ENCODE measurements around the gene SLC2A11. TPM values are rescaled to one million over a fixed set of nuclear protein-coding genes. Genes with fewer than 3 reads are reported as not detected.

Gene SLC2A11
- total and polyA plus RNA-seq, 2 donors (not counting 1 experiment from before 2014, with no cell fraction given) = 3.9 to 14.9 TPM

DNA sequence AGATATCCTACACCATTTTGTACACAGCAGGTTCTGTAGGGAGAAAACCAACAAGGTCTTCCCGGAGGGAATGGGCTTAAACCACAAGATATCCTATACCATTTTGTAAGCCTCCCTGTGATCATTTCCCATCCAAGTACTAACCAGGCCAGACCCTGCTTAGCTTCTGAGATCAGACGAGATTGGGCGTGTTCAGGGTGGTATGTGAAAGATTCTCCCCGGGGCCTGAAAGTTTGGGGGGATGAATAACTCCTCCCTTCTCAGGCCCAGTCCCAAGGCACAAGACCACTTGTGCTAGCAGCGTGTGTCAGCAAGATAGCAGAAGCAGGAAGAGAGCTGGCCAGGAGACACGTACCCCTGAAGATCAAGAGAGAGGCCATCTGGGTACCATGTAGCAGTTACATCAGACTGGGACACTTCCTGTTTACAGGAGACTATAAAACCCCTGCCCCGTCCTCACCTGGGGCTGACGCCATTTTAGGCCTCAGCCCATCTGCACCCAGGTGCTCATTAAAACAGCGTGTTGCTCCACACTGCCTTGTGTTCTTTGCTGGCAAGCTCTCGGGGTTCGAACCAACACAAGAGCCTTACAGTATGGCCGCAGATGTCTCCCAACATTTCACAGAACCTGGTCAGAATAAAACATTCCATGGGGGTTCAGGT is 53.8 kb downstream of the SLC2A11 start:
- Histone ChIP-seq H3K27me3 (ENCODE audit: control insufficient read depth, insufficient read depth, low read length) (no peaks in the 10 kb centered on the region), H2AFZ (ENCODE audit: low read length) (no peak overlapping the region), H3K27ac (ENCODE audit: insufficient read depth, low read length) (no peak overlapping the region), H3K4me2 (ENCODE audit: extremely low read depth, insufficient read depth, low read length) (no peak overlapping the region), H3K79me2 (ENCODE audit: control insufficient read depth, insufficient read depth, low read length) (no peaks in the 10 kb centered on the region), H4K20me1 (ENCODE audit: control insufficient read depth, extremely low read depth, insufficient read depth, low read length) (no peaks in the 10 kb centered on the region), H3K9ac (ENCODE audit: insufficient read depth, low read length) (no peak overlapping the region), H3K36me3 (ENCODE audit: control insufficient read depth, insufficient read depth, low read length) (no peaks in the 10 kb centered on the region), H3K4me1 (ENCODE audit: control insufficient read depth, extremely low read depth, insufficient read depth, low read length) (peaks cover 3% of the 10 kb centered on the region), H3K4me3 (replicated peaks in 1 of 4; ENCODE audit: control extremely low read depth in 1 of 4, insufficient read depth in 1 of 4, low read depth in 3 of 4, low read length in 4 of 4) (no peak overlapping the region), H3K9me3 (ENCODE audit: control insufficient read depth, insufficient read depth, low read depth, low read length) (no peaks in the 10 kb centered on the region)
- no peak for TF ChIP-seq EZH2 (IDR thresholded peaks at IDR 0.05; ENCODE audit: low read length, missing control alignments)
- TF ChIP-seq, protein P1, sequence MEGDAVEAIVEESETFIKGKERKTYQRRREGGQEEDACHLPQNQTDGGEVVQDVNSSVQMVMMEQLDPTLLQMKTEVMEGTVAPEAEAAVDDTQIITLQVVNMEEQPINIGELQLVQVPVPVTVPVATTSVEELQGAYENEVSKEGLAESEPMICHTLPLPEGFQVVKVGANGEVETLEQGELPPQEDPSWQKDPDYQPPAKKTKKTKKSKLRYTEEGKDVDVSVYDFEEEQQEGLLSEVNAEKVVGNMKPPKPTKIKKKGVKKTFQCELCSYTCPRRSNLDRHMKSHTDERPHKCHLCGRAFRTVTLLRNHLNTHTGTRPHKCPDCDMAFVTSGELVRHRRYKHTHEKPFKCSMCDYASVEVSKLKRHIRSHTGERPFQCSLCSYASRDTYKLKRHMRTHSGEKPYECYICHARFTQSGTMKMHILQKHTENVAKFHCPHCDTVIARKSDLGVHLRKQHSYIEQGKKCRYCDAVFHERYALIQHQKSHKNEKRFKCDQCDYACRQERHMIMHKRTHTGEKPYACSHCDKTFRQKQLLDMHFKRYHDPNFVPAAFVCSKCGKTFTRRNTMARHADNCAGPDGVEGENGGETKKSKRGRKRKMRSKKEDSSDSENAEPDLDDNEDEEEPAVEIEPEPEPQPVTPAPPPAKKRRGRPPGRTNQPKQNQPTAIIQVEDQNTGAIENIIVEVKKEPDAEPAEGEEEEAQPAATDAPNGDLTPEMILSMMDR (conservative IDR thresholded peaks at IDR 0.05 in 1 of 2, IDR thresholded peaks at IDR 0.05 in 1 of 2; ENCODE audit: low read depth in 1 of 2, low read length in 2 of 2) = no peak
- DNase-seq (ENCODE audit: low read depth in 2 of 2) = no peak

DNA sequence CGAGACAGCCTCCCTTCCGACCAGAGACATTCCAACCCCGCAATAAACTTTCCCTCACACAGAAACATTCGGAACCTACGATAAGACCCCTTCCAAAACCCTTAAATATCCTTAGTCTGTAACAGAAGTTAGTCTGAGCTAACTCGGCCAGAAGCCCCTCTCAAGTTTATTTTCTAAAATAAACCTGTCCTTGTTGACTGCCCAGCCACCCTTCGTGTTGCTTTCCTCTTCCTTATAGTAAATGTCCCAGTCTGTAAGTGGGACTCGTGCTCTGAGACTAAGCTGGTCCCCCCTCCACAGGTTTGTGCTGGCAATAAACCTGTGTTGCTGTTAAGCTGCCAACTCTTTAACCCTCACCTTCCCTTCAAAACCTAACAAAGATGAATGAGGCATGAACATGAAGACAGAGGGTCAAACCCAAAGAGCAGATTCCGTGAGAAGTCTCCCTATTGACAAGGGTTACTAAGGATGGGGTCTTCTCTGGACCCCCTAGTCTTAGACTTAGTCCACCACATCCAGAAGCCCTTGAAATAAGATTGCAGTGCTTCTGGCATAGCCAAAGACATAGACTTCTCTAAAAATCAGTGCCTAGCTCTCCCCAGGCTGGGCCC is 54.7 kb downstream of the SLC2A11 start:
- no peak overlapping the region for H3K9ac ChIP-seq (ENCODE audit: insufficient read depth, low read length)
- peaks cover 3% of the 10 kb centered on the region for H3K4me1 ChIP-seq (ENCODE audit: control insufficient read depth, extremely low read depth, insufficient read depth, low read length)
- no peak overlapping the region for H3K4me3 ChIP-seq (replicated peaks in 1 of 4; ENCODE audit: control extremely low read depth in 1 of 4, insufficient read depth in 1 of 4, low read depth in 3 of 4, low read length in 4 of 4)
- no peaks in the 10 kb centered on the region for H3K27me3 ChIP-seq (ENCODE audit: control insufficient read depth, insufficient read depth, low read length)
- TF ChIP-seq, protein P1 (conservative IDR thresholded peaks at IDR 0.05 in 1 of 2, IDR thresholded peaks at IDR 0.05 in 1 of 2; ENCODE audit: low read depth in 1 of 2, low read length in 2 of 2) = no peak
- TF ChIP-seq EZH2 (IDR thresholded peaks at IDR 0.05; ENCODE audit: low read length, missing control alignments) = no peak
- no peaks in the 10 kb centered on the region for H3K9me3 ChIP-seq (ENCODE audit: control insufficient read depth, insufficient read depth, low read depth, low read length)
- H3K4me2 ChIP-seq (ENCODE audit: extremely low read depth, insufficient read depth, low read length) = no peak overlapping the region
- H3K27ac ChIP-seq (ENCODE audit: insufficient read depth, low read length) = no peak overlapping the region
- H3K79me2 ChIP-seq (ENCODE audit: control insufficient read depth, insufficient read depth, low read length) = no peaks in the 10 kb centered on the region
- H4K20me1 ChIP-seq (ENCODE audit: control insufficient read depth, extremely low read depth, insufficient read depth, low read length) = no peaks in the 10 kb centered on the region
- no peak overlapping the region for H2AFZ ChIP-seq (ENCODE audit: low read length)
- H3K36me3 ChIP-seq (ENCODE audit: control insufficient read depth, insufficient read depth, low read length) = no peaks in the 10 kb centered on the region
- no peak for DNase-seq (ENCODE audit: low read depth in 2 of 2)

DNA sequence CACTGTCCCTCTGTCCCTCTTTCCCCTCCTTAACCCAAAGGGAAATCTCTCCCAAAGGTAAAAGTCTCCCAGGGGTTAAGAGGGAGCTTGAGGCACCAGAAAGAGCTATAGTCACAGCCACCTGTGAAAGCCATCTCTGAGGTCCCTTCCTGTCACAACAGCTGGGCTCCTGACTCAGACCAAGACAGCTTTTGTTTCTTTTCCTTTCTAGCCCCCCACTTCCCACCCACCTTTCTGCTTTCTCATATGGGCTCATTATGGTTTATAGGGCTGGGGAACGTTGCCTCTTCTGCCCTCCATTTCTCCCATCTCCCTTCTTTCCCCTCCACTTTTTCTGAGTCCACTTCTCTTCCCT is 55.6 kb downstream of the SLC2A11 start:
- DNase-seq (ENCODE audit: low read depth in 2 of 2) = no peak
- H3K27ac ChIP-seq (ENCODE audit: insufficient read depth, low read length) = peak overlapping the region; percentile 81
- no peaks in the 10 kb centered on the region for H4K20me1 ChIP-seq (ENCODE audit: control insufficient read depth, extremely low read depth, insufficient read depth, low read length)
- peak overlapping the region; percentile 40 to 83 (median 54) for H3K4me3 ChIP-seq (replicated peaks in 1 of 4; ENCODE audit: control extremely low read depth in 1 of 4, insufficient read depth in 1 of 4, low read depth in 3 of 4, low read length in 4 of 4)
- peak overlapping the region; percentile 52 for H2AFZ ChIP-seq (ENCODE audit: low read length)
- H3K4me2 ChIP-seq (ENCODE audit: extremely low read depth, insufficient read depth, low read length) = peak overlapping the region; percentile 79
- H3K27me3 ChIP-seq (ENCODE audit: control insufficient read depth, insufficient read depth, low read length) = no peaks in the 10 kb centered on the region
- H3K36me3 ChIP-seq (ENCODE audit: control insufficient read depth, insufficient read depth, low read length) = no peaks in the 10 kb centered on the region
- peaks cover 3% of the 10 kb centered on the region for H3K4me1 ChIP-seq (ENCODE audit: control insufficient read depth, extremely low read depth, insufficient read depth, low read length)
- TF ChIP-seq, protein P1 (conservative IDR thresholded peaks at IDR 0.05 in 1 of 2, IDR thresholded peaks at IDR 0.05 in 1 of 2; ENCODE audit: low read depth in 1 of 2, low read length in 2 of 2) = no peak
- TF ChIP-seq EZH2 (IDR thresholded peaks at IDR 0.05; ENCODE audit: low read length, missing control alignments) = no peak
- no peaks in the 10 kb centered on the region for H3K9me3 ChIP-seq (ENCODE audit: control insufficient read depth, insufficient read depth, low read depth, low read length)
- peak overlapping the region; percentile 77 for H3K9ac ChIP-seq (ENCODE audit: insufficient read depth, low read length)
- H3K79me2 ChIP-seq (ENCODE audit: control insufficient read depth, insufficient read depth, low read length) = no peaks in the 10 kb centered on the region
